Stomach (tissue), 9 donors: ENCODE results near the gene SLC20A1. TPM values are rescaled to one million over a fixed set of nuclear protein-coding genes. Genes with fewer than 3 reads are reported as not detected.

Experiments
- DNase-seq, 2 donors: peaks; one replicate each; pipeline versions ENCODE4 v3.0.0 to v3.0.0-alpha.2; 2013 to 2019
- H3K27ac ChIP-seq, 5 donors: fragments of 200-600 bp in 4 of 5; sonication (generic) in 4 of 5; one replicate each; pipeline ENCODE4 v1.5.1; 2013 to 2019; ENCODE audit warnings: mild to moderate bottlenecking in 1 of 5, moderate library complexity in 1 of 5
- H3K27me3 ChIP-seq, 3 donors: fragments of 200-600 bp; sonication (generic); one replicate each; pipeline ENCODE4 v1.5.1; 2017 to 2019; ENCODE audit warnings: mixed run types in 1 of 3
- H3K36me3 ChIP-seq, 4 donors: fragments of 200-600 bp; sonication (generic); 1 replicate in 3 of 4; 2 replicates in 1 of 4; pipeline ENCODE4 v1.5.1; 2016 to 2019
- H3K4me1 ChIP-seq, 4 donors: fragments of 200-600 bp; sonication (generic); one replicate each; pipeline ENCODE4 v1.5.1; 2016 to 2019
- H3K4me3 ChIP-seq, 4 donors: fragments of 200-600 bp; sonication (generic) in 3 of 4; one replicate each; pipeline ENCODE4 v1.5.1; 2016 to 2019; ENCODE audit warnings: mild to moderate bottlenecking in 1 of 4
- H3K9me3 ChIP-seq, 4 donors: fragments of 200-600 bp; sonication (generic); one replicate each; pipeline ENCODE4 v1.5.1; 2016 to 2019
- EP300 ChIP-seq: sonication (generic); formaldehyde crosslinking; IDR thresholded peaks from one replicate; pipeline ENCODE4 v1.6.1; 2017; ENCODE audit warnings: antibody characterized with exemption
- POLR2A ChIP-seq, 4 donors: fragments of 450-650 bp; IDR thresholded peaks; one replicate each; pipeline ENCODE4 v1.6.1; 2016; ENCODE audit warnings: antibody characterized with exemption in 4 of 4, control low read depth in 2 of 4, mild to moderate bottlenecking in 1 of 4, moderate library complexity in 1 of 4
- POLR2AphosphoS5 ChIP-seq, 3 donors: sonication (generic); formaldehyde crosslinking; IDR thresholded peaks; one replicate each; pipeline ENCODE4 v1.6.1; 2016; ENCODE audit warnings: antibody characterized with exemption in 3 of 3
- WGBS, 5 donors: extraction: QIAGEN DNeasy Blood & Tissue Kit in 3 of 5; methylation state at CpG; one replicate each; pipeline versions ENCODE4 v1.1.5 to v1.1.7; 2013 to 2018; 5-methylcytosine and 5-hydroxymethylcytosine counted together
- intact Hi-C: fragments of 100-400 bp; cut with DNase I; formaldehyde crosslinking; loops from one replicate; pipeline ENCODE4 v1.15.1; 2023; ENCODE audit warnings: low total_unique reads
- polyA plus RNA-seq, 3 donors: library from polyadenylated mRNA; stranded (reverse); fragments of 200-250 nt; gene quantifications; one replicate each; pipeline ENCODE4 v1.2.3, GENCODE V29; 2013
- total RNA-seq, 5 donors: library from RNA; depleted of rRNA; stranded (reverse); fragments of >200 nt; gene quantifications; one replicate each; pipeline versions ENCODE4 v1.1.0 to v1.2.3, GENCODE V29; 2014 to 2016
- TF ChIP-seq, protein P1 (sequence below), 7 experiments: fragments of 450-650 bp in 4 of 7; fragments of 200-600 bp in 3 of 7; sonication (generic) in 3 of 7; IDR thresholded peaks; one replicate each; pipeline ENCODE4 v1.5.1; 2016 to 2019; ENCODE audit warnings: antibody characterized with exemption in 7 of 7, control low read depth in 2 of 7, mild to moderate bottlenecking in 1 of 7
- donor health status: healthy with polysubstance abuse.
- donor health status: Bipolar disorder and iron deficiency.
- donor health status: healthy.

SLC20A1 gene
- total and polyA plus RNA-seq, 8 donors: 9.0 to 63.8 (median 24.2) TPM

DNA sequence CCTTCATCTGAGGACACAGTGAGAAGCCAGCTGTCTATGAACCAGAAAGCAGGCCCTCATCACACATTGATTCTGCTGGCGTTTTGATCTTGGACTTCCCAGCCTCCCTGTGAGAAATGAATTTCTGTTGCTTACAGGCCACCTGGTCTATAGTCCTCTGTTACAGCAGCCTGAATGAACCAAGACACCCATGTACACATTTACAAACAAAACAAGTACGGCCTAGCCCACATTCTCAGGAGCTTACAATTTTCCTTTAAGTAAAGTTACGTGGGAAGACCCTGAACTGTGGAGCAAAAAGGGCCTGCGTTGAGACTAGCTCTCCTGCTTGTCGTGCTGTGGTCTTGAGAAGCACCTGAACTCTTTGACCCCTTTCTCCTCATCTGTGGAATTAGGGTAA is 12.0 kb upstream of the SLC20A1 start:
- DNase-seq: no peak
- Histone ChIP-seq H3K27me3 (peaks cover 0 to 17% (median 0%) of the 10 kb centered on the region in 3 donors), H3K36me3 (no peaks in the 10 kb centered on the region), H3K4me3 (no peak overlapping the region), H3K9me3 (no peaks in the 10 kb centered on the region), H3K27ac (no peak overlapping the region), H3K4me1 (peaks cover 0 to 25% (median 12%) of the 10 kb centered on the region in 4 donors)
- intact Hi-C loops: loop anchor here (5.0 kb wide), 1 partner anchor 49 kb away; no protein-coding TSS in a partner anchor
- TF ChIP-seq POLR2A (IDR thresholded peaks at IDR 0.05) (no peak), EP300 (no peak), POLR2AphosphoS5 (IDR thresholded peaks at IDR 0.05) (no peak)
- TF ChIP-seq, protein P1, sequence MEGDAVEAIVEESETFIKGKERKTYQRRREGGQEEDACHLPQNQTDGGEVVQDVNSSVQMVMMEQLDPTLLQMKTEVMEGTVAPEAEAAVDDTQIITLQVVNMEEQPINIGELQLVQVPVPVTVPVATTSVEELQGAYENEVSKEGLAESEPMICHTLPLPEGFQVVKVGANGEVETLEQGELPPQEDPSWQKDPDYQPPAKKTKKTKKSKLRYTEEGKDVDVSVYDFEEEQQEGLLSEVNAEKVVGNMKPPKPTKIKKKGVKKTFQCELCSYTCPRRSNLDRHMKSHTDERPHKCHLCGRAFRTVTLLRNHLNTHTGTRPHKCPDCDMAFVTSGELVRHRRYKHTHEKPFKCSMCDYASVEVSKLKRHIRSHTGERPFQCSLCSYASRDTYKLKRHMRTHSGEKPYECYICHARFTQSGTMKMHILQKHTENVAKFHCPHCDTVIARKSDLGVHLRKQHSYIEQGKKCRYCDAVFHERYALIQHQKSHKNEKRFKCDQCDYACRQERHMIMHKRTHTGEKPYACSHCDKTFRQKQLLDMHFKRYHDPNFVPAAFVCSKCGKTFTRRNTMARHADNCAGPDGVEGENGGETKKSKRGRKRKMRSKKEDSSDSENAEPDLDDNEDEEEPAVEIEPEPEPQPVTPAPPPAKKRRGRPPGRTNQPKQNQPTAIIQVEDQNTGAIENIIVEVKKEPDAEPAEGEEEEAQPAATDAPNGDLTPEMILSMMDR (IDR thresholded peaks at IDR 0.05): no peak
- WGBS, 5 donors: 88 to 94% (median 92%) methylated on average over 5 of the region's 5 CpGs

DNA sequence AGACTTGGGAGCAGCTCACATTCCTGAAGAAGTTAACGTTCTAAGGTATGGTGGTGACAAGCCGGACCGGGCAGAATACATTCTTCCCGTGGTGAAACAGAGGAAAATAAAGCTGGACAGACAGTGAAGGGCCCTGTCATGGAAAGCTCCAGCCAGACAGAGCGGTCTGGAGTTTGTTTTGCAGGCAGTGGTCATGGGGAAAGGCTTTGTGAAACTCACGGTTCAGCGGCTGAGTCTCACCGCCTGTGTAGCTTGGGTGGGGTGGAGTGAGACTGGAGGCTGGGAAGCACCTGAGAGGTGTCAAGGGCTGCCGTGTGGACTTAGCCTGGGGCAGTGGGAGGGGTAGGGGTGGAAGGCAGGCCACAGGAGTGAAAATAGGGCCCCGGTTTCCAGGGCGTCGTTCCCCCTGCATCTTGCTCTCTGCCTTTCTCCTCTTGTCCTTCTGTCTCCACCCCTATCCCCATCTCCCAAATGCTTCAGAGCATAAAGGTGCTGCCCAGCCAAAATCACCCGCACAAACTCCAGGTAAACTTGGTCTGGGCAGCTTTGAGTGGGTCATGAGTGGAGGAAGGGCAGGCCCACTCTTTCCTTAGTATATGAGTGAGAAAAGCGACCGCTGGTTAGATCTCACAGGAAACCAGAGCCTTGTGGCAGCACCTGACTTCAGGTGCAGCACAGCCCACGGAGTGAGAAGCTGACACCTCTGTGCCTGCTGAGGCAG is 11.4 kb upstream of the SLC20A1 start:
- Histone ChIP-seq H3K27me3 (peaks cover 0 to 16% (median 0%) of the 10 kb centered on the region in 3 donors), H3K27ac (no peak overlapping the region), H3K4me1 (peaks cover 0 to 25% (median 12%) of the 10 kb centered on the region in 4 donors), H3K9me3 (no peaks in the 10 kb centered on the region), H3K4me3 (no peak overlapping the region), H3K36me3 (no peaks in the 10 kb centered on the region)
- WGBS, 5 donors: 76 to 84% (median 82%) methylated on average over 15 to 16 of the region's 16 CpGs
- intact Hi-C loops: loop anchor here (5.0 kb wide), 1 partner anchor 48 kb away; no protein-coding TSS in a partner anchor
- peak in 1 of 2 donors; percentile 30 for DNase-seq
- TF ChIP-seq, protein P1 (IDR thresholded peaks at IDR 0.05): no peak
- TF ChIP-seq POLR2AphosphoS5 (IDR thresholded peaks at IDR 0.05) (no peak), EP300 (no peak), POLR2A (IDR thresholded peaks at IDR 0.05) (no peak)

DNA sequence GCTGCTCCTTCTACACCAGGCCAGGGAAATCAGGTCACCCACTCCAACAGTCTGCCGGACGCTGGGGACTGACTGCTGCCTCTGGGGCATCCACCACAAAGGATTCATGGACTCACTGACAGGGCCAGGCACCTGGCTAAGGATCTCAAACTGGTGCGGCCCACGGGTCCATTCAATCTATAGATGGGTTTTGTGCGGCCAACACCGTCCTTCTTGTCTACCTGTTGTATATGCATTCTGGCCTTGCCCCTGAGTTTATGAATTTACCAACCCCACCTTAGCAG is 10.9 kb upstream of the SLC20A1 start:
- intact Hi-C loops: loop anchor here (5.0 kb wide), 1 partner anchor 47 kb away; no protein-coding TSS in a partner anchor

DNA sequence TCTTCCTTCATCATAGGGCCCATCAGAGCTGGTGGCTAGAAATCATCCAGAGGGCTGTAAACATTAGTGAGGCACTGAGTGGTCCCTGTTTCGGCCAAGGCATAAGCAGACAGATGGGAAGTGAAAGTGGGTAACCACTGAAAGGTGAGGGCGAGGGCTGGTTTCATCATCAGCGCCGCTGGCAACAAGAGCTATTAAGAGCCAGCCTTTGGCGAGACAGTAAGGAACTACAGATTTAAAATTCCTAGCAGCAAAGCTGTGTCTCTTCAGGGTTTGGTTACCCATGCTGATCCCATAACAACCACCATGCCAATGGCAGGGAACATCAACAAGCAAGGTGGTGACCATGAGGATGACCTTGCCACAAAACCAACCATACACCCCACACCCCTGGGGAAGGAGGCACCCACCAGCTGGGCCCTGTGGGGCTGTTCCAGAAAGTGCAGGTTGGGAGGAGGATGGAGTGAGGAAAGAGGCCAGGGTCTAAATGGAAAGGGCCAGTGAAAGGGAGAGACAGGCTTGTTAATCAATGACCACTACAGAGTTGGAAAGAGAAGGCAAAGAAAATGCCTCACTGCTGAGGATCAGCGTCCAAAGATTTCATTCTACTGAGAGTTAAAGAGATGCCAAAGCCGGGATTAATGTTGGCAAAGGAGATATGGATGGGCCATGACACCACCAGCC is 9.0 kb upstream of the SLC20A1 start:
- Histone ChIP-seq H3K9me3 (no peaks in the 10 kb centered on the region), H3K27me3 (peaks cover 0 to 5% (median 0%) of the 10 kb centered on the region in 3 donors), H3K36me3 (no peaks in the 10 kb centered on the region), H3K4me3 (no peak overlapping the region), H3K4me1 (peaks cover 0 to 19% (median 1%) of the 10 kb centered on the region in 4 donors), H3K27ac (no peak overlapping the region)
- WGBS, 5 donors: 67 to 85% (median 84%) methylated on average over 7 of the region's 7 CpGs
- intact Hi-C loops: no loop called here
- DNase-seq: no peak
- no peak for TF ChIP-seq EP300
- no peak for TF ChIP-seq POLR2AphosphoS5 (IDR thresholded peaks at IDR 0.05)
- TF ChIP-seq, protein P1 (IDR thresholded peaks at IDR 0.05): no peak
- no peak for TF ChIP-seq POLR2A (IDR thresholded peaks at IDR 0.05)

More for the DNA sequence above, 10.9 kb upstream of the SLC20A1 start:
- H3K4me1 ChIP-seq: peaks cover 0 to 25% (median 12%) of the 10 kb centered on the region in 4 donors
- H3K4me3 ChIP-seq: no peak overlapping the region
- TF ChIP-seq POLR2AphosphoS5 (IDR thresholded peaks at IDR 0.05): no peak
- TF ChIP-seq, protein P1 (IDR thresholded peaks at IDR 0.05): no peak
- no peak for TF ChIP-seq EP300
- no peak for TF ChIP-seq POLR2A (IDR thresholded peaks at IDR 0.05)
- WGBS, 5 donors: 88 to 100% (median 92%) methylated on average over 6 of the region's 6 CpGs
- DNase-seq: no peak
- H3K27me3 ChIP-seq: peaks cover 0 to 12% (median 0%) of the 10 kb centered on the region in 3 donors
- H3K36me3 ChIP-seq: no peaks in the 10 kb centered on the region
- no peak overlapping the region for H3K27ac ChIP-seq
- H3K9me3 ChIP-seq: no peaks in the 10 kb centered on the region
